ENCODE results near the gene GLRX5.

GLRX5 gene

DNA sequence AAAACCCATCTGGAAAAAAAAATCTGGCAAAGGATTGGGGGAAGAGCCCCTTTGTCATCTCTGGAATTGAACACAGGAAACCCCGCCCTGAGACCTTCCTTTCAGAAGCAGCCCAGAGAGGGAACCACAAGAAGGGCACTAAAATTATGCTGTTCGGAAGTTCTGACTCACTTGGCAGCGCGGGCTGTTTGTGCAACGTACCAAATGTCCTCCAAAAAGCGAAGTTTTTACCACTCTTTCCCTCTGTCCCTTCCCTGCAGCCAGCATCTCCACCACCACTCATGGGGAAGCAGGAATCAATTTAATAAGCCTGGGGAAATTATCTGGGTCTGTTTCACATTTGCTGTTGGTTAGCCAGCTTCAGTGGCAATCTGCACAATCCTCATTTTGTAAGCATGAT, 15.2 kb upstream of the GLRX5 start:
- Histone ChIP-seq H3K27ac (ENCODE audit: low read depth, low read length, severe bottlenecking) (no peak overlapping the region), H3K4me1 (ENCODE audit: control insufficient read depth, insufficient read depth, low read length, poor library complexity, severe bottlenecking) (peaks cover 53% of the 10 kb centered on the region), H3K4me3 (ENCODE audit: extremely low read depth, insufficient read depth, low read length, poor library complexity, severe bottlenecking) (no peak overlapping the region), H3K36me3 (ENCODE audit: control insufficient read depth, insufficient read depth, low read length) (no peaks in the 10 kb centered on the region), H3K9me3 (ENCODE audit: control insufficient read depth, low read length) (no peaks in the 10 kb centered on the region)
- WGBS, 2 experiments (ENCODE audit: insufficient coverage in 2 of 2): 87 to 91% methylated on average over 3 to 6 of the region's 6 CpGs

DNA sequence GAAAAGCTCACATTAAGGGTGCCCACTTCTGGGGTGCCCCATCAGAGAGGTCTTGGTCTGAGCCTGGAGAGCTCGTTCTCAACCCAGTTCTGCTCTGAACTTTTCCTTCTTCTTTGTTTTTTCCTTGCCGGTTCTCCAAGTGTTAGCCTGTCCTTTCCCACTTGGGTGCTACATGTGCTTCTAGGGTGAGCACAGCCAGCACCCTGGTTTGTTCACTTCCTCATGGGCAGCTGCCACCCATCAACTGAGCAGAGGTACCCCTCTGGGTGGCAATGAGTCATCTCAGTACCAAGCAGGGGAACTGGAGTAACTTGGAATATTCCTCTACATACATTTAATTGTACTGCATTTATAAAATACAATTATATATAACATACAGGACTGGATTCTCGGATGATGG, 14.5 kb upstream of the GLRX5 start:
- Histone ChIP-seq H3K36me3 (ENCODE audit: control insufficient read depth, insufficient read depth, low read length) (no peaks in the 10 kb centered on the region), H3K27ac (ENCODE audit: low read depth, low read length, severe bottlenecking) (no peak overlapping the region), H3K4me3 (ENCODE audit: extremely low read depth, insufficient read depth, low read length, poor library complexity, severe bottlenecking) (no peak overlapping the region), H3K9me3 (ENCODE audit: control insufficient read depth, low read length) (no peaks in the 10 kb centered on the region), H3K4me1 (ENCODE audit: control insufficient read depth, insufficient read depth, low read length, poor library complexity, severe bottlenecking) (peaks cover 53% of the 10 kb centered on the region)
- 67 to 85% methylated on average over 1 to 2 of the region's 3 CpGs for WGBS, 2 experiments (ENCODE audit: insufficient coverage in 2 of 2)

DNA sequence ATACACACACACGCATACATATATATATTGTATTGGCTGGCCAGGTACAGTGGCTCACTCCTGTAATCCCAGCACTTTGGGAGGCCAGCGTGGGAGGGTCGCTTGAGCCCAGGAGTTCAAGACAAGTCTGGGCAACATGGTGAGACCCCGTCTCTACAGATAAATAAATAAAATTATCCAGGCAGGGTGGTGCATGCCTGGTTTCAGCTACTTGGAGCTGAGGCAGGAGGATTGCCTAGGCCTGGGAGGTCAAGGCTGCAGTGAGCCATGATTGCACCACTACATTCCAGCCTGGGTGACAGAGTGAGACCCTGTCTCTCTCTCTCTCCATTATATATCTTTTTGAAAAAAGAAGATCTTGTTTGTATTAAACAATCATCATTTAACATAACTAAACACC, 13.8 kb upstream of the GLRX5 start:
- no peak overlapping the region for H3K27ac ChIP-seq (ENCODE audit: low read depth, low read length, severe bottlenecking)
- WGBS, 2 experiments (ENCODE audit: insufficient coverage in 2 of 2): 69 to 100% methylated on average over 2 to 3 of the region's 4 CpGs
- H3K4me1 ChIP-seq (ENCODE audit: control insufficient read depth, insufficient read depth, low read length, poor library complexity, severe bottlenecking): peaks cover 53% of the 10 kb centered on the region
- H3K36me3 ChIP-seq (ENCODE audit: control insufficient read depth, insufficient read depth, low read length): no peaks in the 10 kb centered on the region
- H3K4me3 ChIP-seq (ENCODE audit: extremely low read depth, insufficient read depth, low read length, poor library complexity, severe bottlenecking): no peak overlapping the region
- H3K9me3 ChIP-seq (ENCODE audit: control insufficient read depth, low read length): no peaks in the 10 kb centered on the region

DNA sequence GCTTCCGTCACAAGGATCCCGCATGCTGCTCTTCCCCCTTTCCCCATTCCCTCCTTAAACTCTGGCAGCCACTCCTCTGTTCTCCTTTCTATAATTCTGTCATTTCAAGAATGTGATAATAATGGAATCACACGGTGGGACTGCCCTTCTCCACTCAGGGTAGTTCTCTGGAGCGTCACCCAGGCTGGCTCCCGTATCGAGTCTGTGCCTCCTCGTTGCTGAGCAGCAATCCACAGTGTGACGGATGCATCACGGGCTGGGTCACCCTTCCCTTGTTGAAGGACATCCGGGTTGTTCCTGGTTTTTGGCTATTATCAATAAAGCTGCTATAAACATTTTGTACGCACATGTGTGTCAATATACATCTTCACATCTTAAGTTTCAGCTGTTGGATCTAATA, 12.7 kb upstream of the GLRX5 start:
- no peaks in the 10 kb centered on the region for H3K36me3 ChIP-seq (ENCODE audit: control insufficient read depth, insufficient read depth, low read length)
- H3K4me3 ChIP-seq (ENCODE audit: extremely low read depth, insufficient read depth, low read length, poor library complexity, severe bottlenecking): no peak overlapping the region
- peaks cover 51% of the 10 kb centered on the region for H3K4me1 ChIP-seq (ENCODE audit: control insufficient read depth, insufficient read depth, low read length, poor library complexity, severe bottlenecking)
- 90 to 93% methylated on average over 8 to 10 of the region's 11 CpGs for WGBS, 2 experiments (ENCODE audit: insufficient coverage in 2 of 2)
- no peaks in the 10 kb centered on the region for H3K9me3 ChIP-seq (ENCODE audit: control insufficient read depth, low read length)
- no peak overlapping the region for H3K27ac ChIP-seq (ENCODE audit: low read depth, low read length, severe bottlenecking)

DNA sequence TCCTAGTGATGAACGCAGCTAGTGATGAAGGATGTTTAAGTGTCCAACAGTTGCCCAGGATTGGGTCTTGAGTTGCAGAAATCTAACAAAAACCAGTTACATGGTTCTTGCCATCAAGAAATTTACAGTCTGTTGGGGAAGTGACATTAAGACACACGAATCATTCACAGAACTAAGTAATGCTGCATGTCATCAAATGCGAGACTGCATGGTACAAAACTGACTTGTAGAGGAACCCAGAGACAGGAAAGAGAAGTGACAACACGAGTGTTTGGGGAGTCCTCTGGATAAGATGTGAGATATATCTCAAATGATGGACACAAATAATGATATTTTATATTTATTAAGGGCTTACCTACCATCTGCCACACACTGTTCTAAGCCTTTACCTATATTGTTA, 12.3 kb upstream of the GLRX5 start:
- H3K27ac ChIP-seq (ENCODE audit: low read depth, low read length, severe bottlenecking): no peak overlapping the region
- no peak overlapping the region for H3K4me3 ChIP-seq (ENCODE audit: extremely low read depth, insufficient read depth, low read length, poor library complexity, severe bottlenecking)
- peaks cover 49% of the 10 kb centered on the region for H3K4me1 ChIP-seq (ENCODE audit: control insufficient read depth, insufficient read depth, low read length, poor library complexity, severe bottlenecking)
- H3K36me3 ChIP-seq (ENCODE audit: control insufficient read depth, insufficient read depth, low read length): no peaks in the 10 kb centered on the region
- no peaks in the 10 kb centered on the region for H3K9me3 ChIP-seq (ENCODE audit: control insufficient read depth, low read length)
- 100% methylated on average over 1 to 2 of the region's 4 CpGs for WGBS, 2 experiments (ENCODE audit: insufficient coverage in 2 of 2)

DNA sequence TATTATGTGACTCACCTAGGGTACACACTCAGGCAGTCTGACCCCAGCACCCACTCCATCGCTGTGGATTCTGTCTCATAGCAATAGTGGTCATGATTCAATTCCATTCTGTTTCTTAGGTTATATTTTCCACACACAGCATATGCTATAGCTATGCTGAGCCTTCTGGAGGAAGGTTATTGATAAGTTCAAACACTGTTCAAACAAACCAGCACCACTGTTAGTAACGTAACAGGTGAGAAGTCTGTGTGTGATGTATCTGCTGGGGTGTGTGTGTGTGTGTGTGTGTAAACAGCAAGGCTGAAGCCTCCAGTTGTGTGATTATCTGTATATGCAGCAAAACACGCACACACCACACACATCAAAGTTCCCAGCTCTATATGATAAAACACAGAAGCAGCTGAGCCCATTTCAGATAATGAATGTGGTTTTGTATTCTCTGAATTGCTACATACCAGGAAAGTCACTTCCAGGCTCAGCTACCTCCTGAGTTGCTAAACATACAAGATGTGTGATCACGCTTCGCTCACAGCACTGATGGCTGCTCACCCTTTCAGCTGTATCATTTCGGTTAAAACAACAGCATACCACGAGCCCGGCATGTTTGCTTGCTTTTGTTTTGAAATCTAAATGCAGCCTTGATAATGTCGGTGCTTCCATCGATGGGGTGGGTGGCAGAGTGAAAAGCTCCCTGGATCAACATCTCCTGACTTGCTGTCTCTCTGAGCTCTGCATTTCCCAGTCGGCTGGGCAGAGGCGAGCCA, 11.6 kb upstream of the GLRX5 start:
- H3K4me3 ChIP-seq (ENCODE audit: extremely low read depth, insufficient read depth, low read length, poor library complexity, severe bottlenecking): no peak overlapping the region

DNA sequence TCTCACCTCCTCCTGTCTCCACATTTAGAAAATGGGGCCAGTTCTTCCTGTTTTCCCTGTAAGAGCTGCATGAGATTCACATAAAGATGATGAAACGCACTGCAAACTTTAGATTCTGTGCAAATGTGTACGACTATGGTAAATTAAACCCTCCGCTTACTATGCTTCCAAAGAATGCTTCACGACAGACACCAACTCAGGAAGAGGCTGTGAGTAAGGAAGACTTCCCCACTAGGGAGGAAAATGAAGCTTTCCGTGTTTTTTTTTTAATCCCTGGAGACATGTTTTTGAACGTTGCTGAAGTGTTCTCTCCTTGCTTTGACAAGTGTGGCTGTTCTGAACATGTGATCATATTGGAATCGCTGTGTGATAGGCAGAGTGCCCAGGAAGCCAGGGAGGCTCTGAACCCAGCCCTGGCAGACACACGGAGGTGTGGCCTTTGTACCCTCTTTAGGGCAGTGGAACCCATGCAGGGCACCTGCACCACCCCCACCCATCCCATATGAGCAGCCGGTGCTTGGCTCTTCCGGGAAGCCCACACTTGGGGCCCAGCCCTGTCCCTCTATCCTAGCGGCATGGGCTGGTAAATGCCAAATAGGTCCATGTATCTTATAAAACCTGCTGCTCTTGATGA, 10.9 kb upstream of the GLRX5 start:
- 78 to 80% methylated on average over 4 to 7 of the region's 11 CpGs for WGBS, 2 experiments (ENCODE audit: insufficient coverage in 2 of 2)
- Histone ChIP-seq H3K4me1 (ENCODE audit: control insufficient read depth, insufficient read depth, low read length, poor library complexity, severe bottlenecking) (peaks cover 43% of the 10 kb centered on the region), H3K9me3 (ENCODE audit: control insufficient read depth, low read length) (no peaks in the 10 kb centered on the region), H3K27ac (ENCODE audit: low read depth, low read length, severe bottlenecking) (peak overlapping the region; percentile 26), H3K4me3 (ENCODE audit: extremely low read depth, insufficient read depth, low read length, poor library complexity, severe bottlenecking) (no peak overlapping the region), H3K36me3 (ENCODE audit: control insufficient read depth, insufficient read depth, low read length) (no peaks in the 10 kb centered on the region)

More for the DNA sequence above, 11.6 kb upstream of the GLRX5 start:
- Histone ChIP-seq H3K27ac (ENCODE audit: low read depth, low read length, severe bottlenecking) (peak overlapping the region; percentile 26), H3K9me3 (ENCODE audit: control insufficient read depth, low read length) (no peaks in the 10 kb centered on the region), H3K4me1 (ENCODE audit: control insufficient read depth, insufficient read depth, low read length, poor library complexity, severe bottlenecking) (peaks cover 45% of the 10 kb centered on the region), H3K36me3 (ENCODE audit: control insufficient read depth, insufficient read depth, low read length) (no peaks in the 10 kb centered on the region)
- WGBS, 2 experiments (ENCODE audit: insufficient coverage in 2 of 2): 80 to 83% methylated on average over 9 to 10 of the region's 12 CpGs

DNA sequence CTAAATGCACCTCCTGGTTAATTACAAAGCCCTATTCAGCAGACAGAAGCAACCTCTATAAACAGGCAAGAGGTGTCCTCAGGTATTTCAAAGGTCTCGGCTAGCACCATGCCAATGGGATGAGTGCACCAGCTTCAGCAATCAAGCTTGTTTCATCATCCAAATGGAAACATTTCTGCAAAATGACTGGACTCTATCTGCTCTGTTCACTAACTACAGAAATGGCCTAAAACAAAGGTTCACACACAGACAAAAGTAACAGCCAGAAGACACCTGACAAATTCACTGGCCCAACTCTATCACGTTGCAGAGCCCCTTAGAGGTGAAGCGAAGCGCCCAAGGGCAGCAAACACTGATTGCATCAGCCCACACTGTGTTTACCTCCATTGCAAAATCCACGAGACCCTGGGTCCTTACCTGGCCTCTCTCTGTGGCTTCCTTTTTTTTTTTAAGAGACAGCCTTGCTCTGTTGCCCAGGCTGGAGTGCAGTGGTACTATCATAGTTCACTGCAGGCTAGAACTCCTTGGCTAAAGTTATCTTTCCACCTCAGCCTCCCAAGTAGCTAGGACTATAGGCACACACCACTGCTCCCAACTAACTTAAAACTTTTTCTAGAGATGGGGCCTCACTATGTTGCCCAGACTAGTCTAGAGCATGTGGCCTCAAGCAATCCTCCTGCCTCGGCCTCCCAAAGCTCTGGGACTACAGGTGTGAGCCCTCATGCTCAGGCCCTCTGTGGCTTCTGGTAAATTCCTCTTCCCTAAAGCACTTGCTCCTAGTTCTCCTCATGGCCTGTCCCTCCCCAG, 9.9 kb upstream of the GLRX5 start:
- Histone ChIP-seq H3K4me1 (ENCODE audit: control insufficient read depth, insufficient read depth, low read length, poor library complexity, severe bottlenecking) (peaks cover 35% of the 10 kb centered on the region), H3K27ac (ENCODE audit: low read depth, low read length, severe bottlenecking) (no peak overlapping the region), H3K4me3 (ENCODE audit: extremely low read depth, insufficient read depth, low read length, poor library complexity, severe bottlenecking) (no peak overlapping the region), H3K36me3 (ENCODE audit: control insufficient read depth, insufficient read depth, low read length) (no peaks in the 10 kb centered on the region), H3K9me3 (ENCODE audit: control insufficient read depth, low read length) (no peaks in the 10 kb centered on the region)
- WGBS, 2 experiments (ENCODE audit: insufficient coverage in 2 of 2): 90 to 100% methylated on average over 5 to 6 of the region's 6 CpGs

DNA sequence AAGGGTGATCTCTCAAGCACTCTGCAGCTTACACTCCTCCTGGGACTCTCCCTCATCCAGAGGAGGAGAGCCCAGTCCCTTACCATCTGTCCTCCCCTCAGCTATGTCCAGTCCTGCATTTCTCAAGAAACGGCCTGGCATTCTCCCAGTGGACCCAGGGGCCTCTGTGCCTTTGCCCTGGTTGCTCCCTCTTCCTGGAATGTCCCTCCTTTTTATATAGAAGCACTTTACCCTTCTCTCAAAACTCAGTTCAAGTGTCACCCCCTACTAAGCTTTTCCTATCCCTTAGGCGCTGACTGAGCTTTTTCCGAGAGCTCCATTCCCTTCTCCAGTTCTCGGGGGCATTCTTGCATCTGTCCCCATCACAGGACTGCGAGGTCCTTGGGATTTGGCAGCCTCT, 8.9 kb upstream of the GLRX5 start:
- H3K4me1 ChIP-seq (ENCODE audit: control insufficient read depth, insufficient read depth, low read length, poor library complexity, severe bottlenecking): peaks cover 36% of the 10 kb centered on the region
- H3K4me3 ChIP-seq (ENCODE audit: extremely low read depth, insufficient read depth, low read length, poor library complexity, severe bottlenecking): no peak overlapping the region
- peaks cover 8% of the 10 kb centered on the region for H3K36me3 ChIP-seq (ENCODE audit: control insufficient read depth, insufficient read depth, low read length)
- no peak overlapping the region for H3K27ac ChIP-seq (ENCODE audit: low read depth, low read length, severe bottlenecking)
- no peaks in the 10 kb centered on the region for H3K9me3 ChIP-seq (ENCODE audit: control insufficient read depth, low read length)
- WGBS, 2 experiments (ENCODE audit: insufficient coverage in 2 of 2): 70 to 77% methylated on average over 5 of the region's 5 CpGs

DNA sequence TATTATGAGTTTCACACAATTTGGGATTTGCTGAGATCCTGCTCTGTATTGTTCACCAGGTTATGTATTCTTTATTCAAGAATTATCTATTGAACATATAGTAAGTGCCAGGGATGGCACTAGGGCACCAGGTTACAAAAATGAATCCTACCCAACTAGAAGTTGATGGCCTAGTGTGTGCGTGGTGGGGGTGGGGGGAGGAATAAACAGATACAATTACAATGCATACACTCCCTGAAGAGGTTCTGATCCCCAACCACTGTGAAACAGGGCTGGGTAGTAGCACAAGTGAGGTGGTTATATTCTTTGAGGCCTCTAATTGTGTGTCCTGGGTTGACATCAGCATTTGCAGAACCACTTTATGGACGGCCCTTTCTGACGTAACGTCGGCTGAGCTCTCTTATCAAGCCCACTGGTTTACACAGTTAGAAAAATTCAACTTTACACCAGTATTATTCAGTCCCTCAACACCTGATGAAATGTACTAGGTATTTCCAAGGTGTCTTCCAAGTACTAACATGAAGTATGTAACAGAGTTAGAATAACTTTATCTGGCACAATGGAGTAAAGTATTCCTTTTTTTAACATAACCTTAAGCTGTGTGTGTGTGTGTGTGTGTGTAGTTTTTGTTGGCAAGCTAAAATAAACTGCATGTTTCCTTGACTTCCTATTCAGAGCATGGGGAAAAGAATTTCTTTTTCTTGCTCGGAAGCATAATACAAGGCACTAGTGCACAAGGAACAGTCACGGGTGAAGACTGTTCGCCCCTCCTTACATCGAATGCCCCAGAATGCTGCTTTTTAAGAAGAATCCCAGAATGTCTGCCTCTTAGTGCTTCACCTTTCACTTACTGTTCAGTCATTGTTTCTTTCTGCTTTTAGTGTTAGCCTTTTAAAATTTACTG, 8.1 kb upstream of the GLRX5 start:
- no peak overlapping the region for H3K4me3 ChIP-seq (ENCODE audit: extremely low read depth, insufficient read depth, low read length, poor library complexity, severe bottlenecking)

More for the DNA sequence above, 8.1 kb upstream of the GLRX5 start:
- Histone ChIP-seq H3K27ac (ENCODE audit: low read depth, low read length, severe bottlenecking) (no peak overlapping the region), H3K9me3 (ENCODE audit: control insufficient read depth, low read length) (no peaks in the 10 kb centered on the region), H3K4me1 (ENCODE audit: control insufficient read depth, insufficient read depth, low read length, poor library complexity, severe bottlenecking) (peaks cover 43% of the 10 kb centered on the region), H3K36me3 (ENCODE audit: control insufficient read depth, insufficient read depth, low read length) (peaks cover 14% of the 10 kb centered on the region)
- WGBS, 2 experiments (ENCODE audit: insufficient coverage in 2 of 2): 83 to 86% methylated on average over 4 to 8 of the region's 9 CpGs
